Retinal pigment epithelial cell (primary cell): ENCODE results near the gene PNMA6E.

Experiments used
- DNase-seq: peaks from one replicate; pipeline ENCODE4 v3.0.0-alpha.2; 2010; ENCODE audit warnings: low read depth
- H3K4me3 ChIP-seq: 2 replicates; pipeline ENCODE4 v1.5.1; 2011; ENCODE audit warnings: mild to moderate bottlenecking, low read length, control low read depth, moderate library complexity
- TF ChIP-seq, protein P1 (sequence below): conservative IDR thresholded peaks from 2 replicates; pipeline ENCODE4 v1.5.1; 2011; ENCODE audit warnings: low read depth, low read length, control low read depth, inconsistent platforms

The PNMA6E gene

DNA sequence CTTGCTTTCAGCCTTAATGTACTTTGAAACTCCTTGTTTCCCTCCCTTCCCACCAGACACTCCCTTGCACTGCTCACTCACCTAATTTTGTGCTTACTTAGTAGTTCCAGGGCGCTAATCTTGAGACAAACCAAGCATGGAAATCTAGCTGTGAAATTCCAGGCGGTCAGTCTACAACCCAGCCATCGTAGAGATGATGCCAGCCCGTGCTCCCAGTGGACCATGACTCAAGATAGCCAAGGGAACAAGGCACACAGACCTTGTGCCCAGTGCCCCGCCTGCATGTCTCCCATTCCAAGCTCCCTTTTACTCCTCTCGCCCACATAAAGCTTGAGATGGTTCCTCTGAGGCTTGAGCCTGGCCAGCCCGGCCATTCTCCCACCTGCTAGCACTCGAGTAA lies 33.7 kb upstream of the PNMA6E start:
- no peak overlapping the region for H3K4me3 ChIP-seq
- TF ChIP-seq, protein P1, sequence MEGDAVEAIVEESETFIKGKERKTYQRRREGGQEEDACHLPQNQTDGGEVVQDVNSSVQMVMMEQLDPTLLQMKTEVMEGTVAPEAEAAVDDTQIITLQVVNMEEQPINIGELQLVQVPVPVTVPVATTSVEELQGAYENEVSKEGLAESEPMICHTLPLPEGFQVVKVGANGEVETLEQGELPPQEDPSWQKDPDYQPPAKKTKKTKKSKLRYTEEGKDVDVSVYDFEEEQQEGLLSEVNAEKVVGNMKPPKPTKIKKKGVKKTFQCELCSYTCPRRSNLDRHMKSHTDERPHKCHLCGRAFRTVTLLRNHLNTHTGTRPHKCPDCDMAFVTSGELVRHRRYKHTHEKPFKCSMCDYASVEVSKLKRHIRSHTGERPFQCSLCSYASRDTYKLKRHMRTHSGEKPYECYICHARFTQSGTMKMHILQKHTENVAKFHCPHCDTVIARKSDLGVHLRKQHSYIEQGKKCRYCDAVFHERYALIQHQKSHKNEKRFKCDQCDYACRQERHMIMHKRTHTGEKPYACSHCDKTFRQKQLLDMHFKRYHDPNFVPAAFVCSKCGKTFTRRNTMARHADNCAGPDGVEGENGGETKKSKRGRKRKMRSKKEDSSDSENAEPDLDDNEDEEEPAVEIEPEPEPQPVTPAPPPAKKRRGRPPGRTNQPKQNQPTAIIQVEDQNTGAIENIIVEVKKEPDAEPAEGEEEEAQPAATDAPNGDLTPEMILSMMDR, result no peak
- no peak for DNase-seq

DNA sequence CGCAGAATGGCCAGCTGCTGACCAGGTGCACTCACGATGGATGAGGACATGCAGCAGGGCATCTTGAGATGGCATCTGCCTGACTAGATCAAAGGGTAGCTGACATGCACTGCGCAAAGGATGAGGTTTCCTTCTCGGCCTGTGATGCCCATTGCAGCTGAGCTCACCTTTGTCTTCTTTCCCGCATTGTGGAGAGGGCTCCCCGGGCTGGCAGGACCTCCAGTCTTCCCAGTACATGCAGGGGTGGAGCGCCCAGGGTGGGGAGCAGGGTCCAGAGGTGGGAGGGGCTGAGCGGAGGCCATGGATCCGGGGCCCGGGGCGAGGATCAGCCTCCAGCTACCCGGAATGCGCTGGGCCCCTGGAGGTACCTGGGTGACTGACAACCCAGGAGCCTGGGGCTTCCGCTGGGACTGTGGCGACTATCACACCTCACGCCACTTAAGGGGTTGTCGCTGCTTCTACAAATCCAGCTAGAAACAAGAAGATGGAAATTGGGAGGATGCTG lies 32.7 kb upstream of the PNMA6E start:
- DNase-seq, result no peak

DNA sequence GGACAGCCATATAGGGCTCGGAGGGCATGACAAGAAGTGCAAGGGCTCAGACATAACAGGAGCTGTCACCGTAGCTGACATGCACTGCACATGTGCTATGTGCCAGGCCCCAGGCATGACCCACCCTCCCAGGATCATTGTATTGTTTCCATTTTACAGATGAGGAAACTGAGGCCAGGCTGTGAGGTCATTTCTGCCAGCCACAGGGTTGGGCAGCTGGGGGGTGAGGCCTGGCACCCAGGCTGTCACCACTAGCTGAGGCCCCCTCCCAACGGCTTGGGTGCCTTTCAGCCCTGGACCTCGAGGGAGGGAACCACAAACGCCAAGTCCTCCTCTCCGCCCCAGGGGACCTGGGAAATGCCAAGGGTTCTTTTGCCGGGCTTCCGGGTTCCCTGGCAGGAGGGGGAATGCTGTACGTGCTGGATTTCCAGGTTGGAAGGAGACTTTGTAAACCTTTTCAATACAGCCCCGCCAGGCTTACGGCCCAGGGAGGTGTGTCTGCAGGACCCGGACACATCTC lies 32.1 kb upstream of the PNMA6E start:
- H3K4me3 ChIP-seq, result no peak overlapping the region
- TF ChIP-seq, protein P1, result no peak
- no peak for DNase-seq

More for the DNA sequence above, 32.7 kb upstream of the PNMA6E start:
- TF ChIP-seq, protein P1, result no peak
- H3K4me3 ChIP-seq, result no peak overlapping the region

DNA sequence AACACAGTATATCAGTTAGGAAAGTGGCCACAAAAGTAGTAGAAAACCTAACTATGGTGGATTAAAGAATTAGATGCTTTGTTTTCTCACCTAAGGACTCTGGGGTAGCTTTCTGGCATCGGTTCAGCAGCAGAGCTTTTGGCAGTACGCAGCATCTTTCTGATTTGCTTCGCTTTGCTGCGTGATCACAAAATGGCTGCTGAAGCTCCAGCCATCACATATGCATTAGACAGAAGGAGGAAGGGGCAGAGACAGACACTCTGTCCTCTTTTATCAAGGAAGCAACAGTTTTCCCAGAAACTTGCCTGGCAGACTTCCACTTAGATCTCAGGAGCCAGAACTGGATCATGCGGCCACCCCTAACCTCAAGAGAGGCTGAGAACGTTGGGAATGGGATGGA lies 29.6 kb upstream of the PNMA6E start:
- DNase-seq, result no peak
- H3K4me3 ChIP-seq, result no peak overlapping the region
- TF ChIP-seq, protein P1, result no peak

DNA sequence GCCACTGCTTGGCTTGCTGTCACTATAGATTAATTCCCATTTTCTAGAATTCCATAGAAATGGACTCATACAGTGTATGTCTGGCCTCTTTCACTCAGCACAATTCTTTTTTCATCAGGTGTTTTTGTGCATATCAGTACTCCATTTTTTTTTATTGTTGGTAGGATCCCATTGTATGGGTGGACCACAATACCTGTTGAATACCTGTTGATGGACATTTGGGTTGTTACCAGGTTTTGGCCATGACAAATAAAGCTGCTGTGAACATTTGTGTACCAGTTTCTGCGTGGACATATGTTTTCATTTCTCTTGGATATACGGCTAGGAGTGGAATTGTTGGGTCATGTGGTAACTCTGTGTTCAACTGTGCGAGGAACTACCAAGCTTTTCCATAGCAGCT lies 25.1 kb upstream of the PNMA6E start:
- H3K4me3 ChIP-seq, result no peak overlapping the region
- no peak for DNase-seq
- TF ChIP-seq, protein P1, result no peak

DNA sequence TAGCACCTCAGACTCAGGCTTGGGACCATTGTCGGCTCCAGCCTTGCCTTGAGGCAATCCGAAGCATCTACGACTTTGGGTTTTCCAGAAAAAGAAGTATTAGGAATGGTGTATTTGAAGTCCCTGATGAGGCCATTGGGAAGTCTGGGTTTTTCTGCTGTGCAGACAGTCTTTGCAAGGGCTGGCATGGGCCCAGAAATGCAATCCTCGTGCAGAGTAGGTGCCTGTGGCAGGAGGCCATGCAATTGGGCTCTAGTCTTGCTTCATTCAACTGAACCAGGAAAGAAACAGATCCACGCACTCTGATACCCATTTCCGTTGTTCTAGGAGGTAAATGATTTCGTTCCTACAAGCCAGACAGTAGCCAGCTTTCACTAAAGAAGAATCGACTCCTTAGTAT lies 22.5 kb upstream of the PNMA6E start:
- TF ChIP-seq, protein P1, result no peak
- no peak overlapping the region for H3K4me3 ChIP-seq
- no peak for DNase-seq

DNA sequence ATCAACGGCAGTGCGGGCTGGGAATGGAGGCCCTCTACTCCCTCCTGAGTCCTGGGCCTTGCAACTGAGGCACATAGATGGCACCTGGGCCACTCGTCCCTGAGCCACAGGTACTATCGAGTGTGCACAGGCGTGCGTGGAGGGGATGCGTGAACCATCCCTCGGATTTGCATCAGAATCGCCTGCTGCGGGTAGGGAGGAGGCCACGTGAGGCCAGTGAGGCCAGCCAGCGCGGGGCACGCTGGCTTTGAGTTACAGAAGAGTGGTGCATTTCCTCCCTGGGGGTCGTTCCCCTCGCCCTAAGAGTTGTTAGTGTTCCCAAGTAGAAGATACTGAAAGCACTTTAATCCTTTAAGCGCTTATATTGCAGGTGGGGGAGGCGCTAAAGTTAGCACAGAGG lies 20.7 kb upstream of the PNMA6E start:
- no peak overlapping the region for H3K4me3 ChIP-seq
- TF ChIP-seq, protein P1, result no peak
- no peak for DNase-seq
